HG02885 (cell line): ENCODE results near the gene PRKAG2.
"Not testable (repeated sequence)": the region's sequence is repeated elsewhere in the genome, so short reads cannot be mapped to it uniquely, and the experiment has no call there.

Source experiments
- ATAC-seq: cut with Tn5 transposase; IDR thresholded peaks from one replicate; pipeline ENCODE4 v1.9.1; 2021; ENCODE audit warnings: mild to moderate bottlenecking; ENCODE audit not compliant: unreplicated experiment, poor library complexity

The PRKAG2 gene

DNA sequence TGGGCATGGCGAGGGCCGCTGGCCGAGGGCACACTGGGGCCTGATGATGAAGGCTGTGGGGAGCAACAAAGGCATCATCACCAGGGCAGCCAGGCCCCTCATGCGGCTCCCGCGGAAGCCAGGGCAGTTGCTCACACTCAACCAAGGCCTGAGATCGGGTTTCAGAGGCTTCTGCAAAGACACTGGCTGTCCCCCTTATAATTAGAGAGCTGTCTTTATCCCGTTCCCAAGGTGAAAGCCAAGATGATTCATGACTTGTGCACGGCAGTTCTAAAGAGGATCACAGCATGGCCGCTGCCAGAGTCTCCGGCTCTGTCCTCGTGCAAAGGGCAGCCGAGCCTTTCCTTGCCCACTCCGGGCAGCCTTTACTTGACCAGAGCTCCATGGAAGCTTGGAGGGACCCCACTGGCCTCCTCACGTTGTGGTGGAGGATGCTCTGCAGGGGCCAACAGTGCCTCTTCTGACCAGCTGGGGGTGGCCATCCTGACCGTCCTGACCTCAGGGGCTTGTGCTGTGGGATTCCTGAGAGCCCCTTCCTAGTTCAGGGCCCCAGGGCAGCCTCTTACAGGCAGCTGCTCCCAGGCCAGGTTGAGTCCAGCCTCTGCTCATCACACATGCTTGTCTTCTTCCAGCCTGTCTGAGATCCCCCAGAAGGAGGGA is 82.3 kb downstream of the PRKAG2 start:
- no peak for ATAC-seq

GRCh38 chr7:151793991-151794507 is 82.9 kb downstream of the PRKAG2 start:
- no peak for ATAC-seq

- ATAC-seq: no peak
Measured at GRCh38 chr7:151793531-151793951, 83.4 kb downstream of the PRKAG2 start.

- no peak for ATAC-seq
Measured at GRCh38 chr7:151792636-151793035, 84.3 kb downstream of the PRKAG2 start.

GRCh38 chr7:151792086-151792485 is 84.8 kb downstream of the PRKAG2 start:
- no peak for ATAC-seq

GRCh38 chr7:151790830-151791620 is 85.9 kb downstream of the PRKAG2 start:
- ATAC-seq: no peak

- ATAC-seq: no peak
Measured at GRCh38 chr7:151790095-151790829, 86.7 kb downstream of the PRKAG2 start.

DNA sequence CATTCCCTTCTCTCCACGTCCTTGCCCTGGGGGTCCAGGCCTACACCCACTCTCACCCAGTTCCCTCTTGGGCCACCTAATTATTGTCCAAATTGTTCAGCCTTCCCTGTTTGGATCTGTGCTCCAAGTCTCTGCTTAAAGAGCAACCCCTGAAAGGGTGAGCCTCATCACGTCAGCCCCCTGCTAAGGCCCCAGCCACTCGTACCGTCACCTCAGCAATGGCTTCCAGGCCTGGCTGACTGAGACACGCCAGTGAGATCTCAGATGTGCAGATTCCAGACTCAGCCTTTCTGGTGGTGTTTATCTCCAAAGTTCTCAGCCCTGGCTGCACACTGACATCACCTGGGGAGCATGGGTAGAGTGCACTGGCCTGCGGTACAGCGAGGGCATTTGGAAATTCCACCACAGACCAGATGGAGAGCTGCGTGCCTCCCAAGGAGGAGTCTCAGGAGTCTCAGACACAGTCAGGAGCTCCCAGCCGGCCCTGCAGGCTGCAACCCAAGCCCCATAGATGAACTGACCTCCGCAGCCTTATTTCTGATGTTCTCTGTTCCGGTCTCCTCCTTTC is 87.5 kb downstream of the PRKAG2 start:
- ATAC-seq: no peak

GRCh38 chr7:151787348-151787747 is 89.6 kb downstream of the PRKAG2 start:
- ATAC-seq: no peak

GRCh38 chr7:151786936-151787335 is 90.0 kb downstream of the PRKAG2 start:
- ATAC-seq: no peak

DNA sequence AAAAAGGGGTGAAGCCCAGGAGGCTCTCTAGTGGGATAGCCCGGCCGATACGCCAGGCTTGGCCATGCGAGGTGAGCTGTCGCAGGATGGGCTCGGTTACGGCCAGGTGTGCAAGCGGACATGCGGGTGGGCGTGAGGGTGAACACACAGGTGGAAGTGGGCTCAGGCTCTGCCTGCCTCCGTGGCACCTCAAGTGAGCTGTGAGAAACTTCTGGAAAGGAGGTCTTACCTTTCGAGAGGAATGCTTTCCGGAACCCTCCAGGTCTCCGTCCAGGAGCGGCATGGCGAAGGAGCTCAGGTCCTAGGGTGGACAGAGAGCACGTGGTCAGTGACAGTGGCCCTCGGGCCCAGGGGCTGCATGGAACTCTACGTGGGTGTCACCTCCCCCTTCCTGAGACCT is 90.7 kb downstream of the PRKAG2 start:
- ATAC-seq: no peak

GRCh38 chr7:151785681-151785965 is 91.3 kb downstream of the PRKAG2 start:
- ATAC-seq: no peak

DNA sequence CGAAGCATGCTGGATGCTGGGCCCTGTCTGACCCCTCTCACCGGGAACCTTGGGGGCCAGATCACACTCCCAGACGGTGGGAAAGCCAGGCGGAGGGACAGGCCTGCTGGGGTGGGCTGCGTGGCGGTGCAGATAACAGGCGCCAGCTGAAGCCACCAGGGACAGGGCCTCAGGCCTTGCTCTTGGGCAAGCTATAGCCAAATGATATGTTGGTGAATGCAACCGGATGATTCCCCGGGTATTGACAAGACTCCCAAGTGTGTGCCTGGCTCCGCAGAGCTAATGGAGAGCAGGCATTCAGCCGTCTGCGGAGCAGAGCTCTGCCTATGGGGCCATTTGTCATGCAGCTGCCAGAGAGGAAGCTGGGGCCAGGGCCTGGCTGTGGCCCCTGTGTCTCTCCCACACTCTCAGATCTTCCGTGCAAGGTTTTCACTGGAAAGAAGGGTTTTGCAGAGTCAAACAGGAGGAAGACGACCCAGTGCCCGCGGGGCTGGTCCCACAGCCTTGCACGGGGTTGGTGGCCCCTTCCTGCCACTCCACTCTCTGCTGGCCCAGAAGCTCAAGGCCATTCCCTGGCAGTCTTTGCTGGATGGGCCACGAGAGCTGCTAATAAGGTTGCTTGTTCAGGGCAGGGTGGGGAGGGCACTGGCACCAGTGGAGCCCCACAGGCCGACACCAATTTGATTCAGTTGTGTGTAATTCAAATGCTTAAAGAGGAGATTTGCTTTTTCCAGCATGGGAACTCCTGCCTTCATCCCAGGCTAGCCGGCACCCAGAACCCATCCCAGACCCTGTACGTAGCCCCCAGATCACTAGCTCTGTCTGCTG is 91.8 kb downstream of the PRKAG2 start:
- no peak for ATAC-seq

- ATAC-seq: no peak
Measured at GRCh38 chr7:151783958-151784575, 92.8 kb downstream of the PRKAG2 start.

GRCh38 chr7:151782598-151783448 is 94.1 kb downstream of the PRKAG2 start:
- ATAC-seq: peak; percentile 94

GRCh38 chr7:151782256-151782597 is 94.7 kb downstream of the PRKAG2 start:
- not testable (repeated sequence) for ATAC-seq

DNA sequence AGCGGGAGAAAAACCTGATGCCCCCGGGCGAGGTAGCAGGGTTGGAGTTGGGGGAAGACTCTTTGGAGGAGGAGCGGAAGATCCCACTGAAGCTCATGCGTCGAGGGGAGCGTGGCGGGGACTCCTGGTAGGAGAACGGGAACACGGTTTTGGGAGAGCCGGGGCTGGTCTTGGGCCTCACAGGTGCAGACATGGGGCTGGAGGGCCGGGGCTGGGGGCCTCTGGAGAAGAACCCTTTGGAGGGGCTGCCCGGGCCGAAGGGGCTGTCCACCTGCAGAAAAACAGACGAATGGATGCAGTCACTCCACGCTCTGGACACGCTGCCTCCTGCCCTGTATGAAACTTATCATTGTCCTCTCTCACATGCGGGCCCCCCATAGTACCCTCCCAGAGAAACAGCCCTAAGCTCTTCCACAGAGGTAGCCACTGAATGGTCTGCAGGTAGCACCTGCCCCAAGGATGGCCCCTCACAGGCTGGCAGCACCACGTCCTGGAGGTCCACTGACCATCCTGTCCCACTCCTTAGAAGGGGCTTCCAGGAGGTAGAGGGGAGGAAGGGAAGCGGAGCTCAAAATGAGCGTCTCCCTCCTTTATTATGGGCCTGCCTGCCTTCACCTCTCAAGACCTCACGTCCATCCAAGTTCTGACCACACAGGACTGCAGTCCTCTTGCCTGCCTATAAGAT is 95.6 kb downstream of the PRKAG2 start:
- no peak for ATAC-seq

- no peak for ATAC-seq
Measured at GRCh38 chr7:151780631-151781030, 96.3 kb downstream of the PRKAG2 start.
